Liver (tissue), 9 donors: Measurements from ENCODE around the gene MAPT. TPM values are rescaled to one million over a fixed set of nuclear protein-coding genes. Genes with fewer than 3 reads are reported as not detected.

Source experiments
- DNase-seq: peaks from one replicate; pipeline ENCODE4 v3.0.0-alpha.2; 2017; ENCODE audit warnings: low spot score
- H3K27ac ChIP-seq, 2 donors: one replicate each; pipeline ENCODE4 v1.7.0; 2013; ENCODE audit warnings: inconsistent platforms in 2 of 2, low read length in 2 of 2, control low read depth in 1 of 2, low read depth in 1 of 2, mild to moderate bottlenecking in 1 of 2
- H3K27me3 ChIP-seq, 4 donors: one replicate each; pipeline versions ENCODE4 v1.6.1 to v1.7.0; 2013; ENCODE audit warnings: low read length in 3 of 4, inconsistent platforms in 1 of 4, mild to moderate bottlenecking in 1 of 4, moderate library complexity in 1 of 4; ENCODE audit not compliant: control insufficient read depth in 4 of 4, insufficient read depth in 4 of 4
- H3K36me3 ChIP-seq, 4 donors: one replicate each; pipeline versions ENCODE4 v1.6.1 to v1.7.0; 2013; ENCODE audit warnings: low read length in 3 of 4, mild to moderate bottlenecking in 3 of 4, low read depth in 1 of 4, moderate library complexity in 1 of 4; ENCODE audit not compliant: control insufficient read depth in 4 of 4, insufficient read depth in 3 of 4
- H3K4me1 ChIP-seq, 4 donors: one replicate each; pipeline versions ENCODE4 v1.6.1 to v1.7.0; 2013; ENCODE audit warnings: low read length in 3 of 4, mild to moderate bottlenecking in 3 of 4, moderate library complexity in 1 of 4; ENCODE audit not compliant: control insufficient read depth in 4 of 4, insufficient read depth in 4 of 4
- H3K4me3 ChIP-seq, 3 donors: one replicate each; pipeline versions ENCODE4 v1.6.1 to v1.7.0; 2013; ENCODE audit warnings: low read length in 3 of 3, control low read depth in 1 of 3, low read depth in 1 of 3, mild to moderate bottlenecking in 1 of 3
- H3K9ac ChIP-seq, 2 donors: one replicate each; pipeline ENCODE4 v1.7.0; 2013; ENCODE audit warnings: low read length in 2 of 2, mild to moderate bottlenecking in 2 of 2, moderate library complexity in 2 of 2, control low read depth in 1 of 2, low read depth in 1 of 2
- H3K9me3 ChIP-seq, 4 donors: one replicate each; pipeline versions ENCODE4 v1.6.1 to v1.7.0; 2013; ENCODE audit warnings: low read length in 3 of 4; ENCODE audit not compliant: control insufficient read depth in 4 of 4
- EGR1 ChIP-seq, 2 donors: IDR thresholded peaks; 2 replicates each; pipeline ENCODE4 v1.6.1; 2016 to 2018; ENCODE audit warnings: antibody characterized with exemption in 2 of 2, low read depth in 2 of 2
- FOXA1 ChIP-seq: IDR thresholded peaks from 2 replicates; pipeline ENCODE4 v1.6.1; 2016; ENCODE audit warnings: antibody characterized with exemption
- FOXA2 ChIP-seq: IDR thresholded peaks from 2 replicates; pipeline ENCODE4 v1.6.1; 2016; ENCODE audit warnings: antibody characterized with exemption
- GABPA ChIP-seq, 2 donors: IDR thresholded peaks in 1 of 2; conservative IDR thresholded peaks in 1 of 2; 2 replicates each; pipeline ENCODE4 v1.6.1; 2016; ENCODE audit warnings: antibody characterized with exemption in 2 of 2, mild to moderate bottlenecking in 1 of 2, moderate library complexity in 1 of 2
- HNF4A ChIP-seq, 2 donors: conservative IDR thresholded peaks; 2 replicates each; pipeline ENCODE4 v1.6.1; 2016; ENCODE audit warnings: antibody characterized with exemption in 2 of 2, mild to moderate bottlenecking in 2 of 2
- HNF4G ChIP-seq: IDR thresholded peaks from 2 replicates; pipeline ENCODE4 v1.6.1; 2016; ENCODE audit warnings: antibody characterized with exemption
- JUND ChIP-seq, 2 donors: IDR thresholded peaks; 2 replicates each; pipeline ENCODE4 v1.6.1; 2016; ENCODE audit warnings: antibody characterized with exemption in 2 of 2
- NR2F2 ChIP-seq: IDR thresholded peaks from 2 replicates; pipeline ENCODE4 v1.6.1; 2016; ENCODE audit warnings: antibody characterized with exemption
- RAD21 ChIP-seq, 2 donors: IDR thresholded peaks; 2 replicates each; pipeline ENCODE4 v1.6.1; 2016; ENCODE audit warnings: antibody characterized with exemption in 2 of 2, mild to moderate bottlenecking in 2 of 2
- RXRA ChIP-seq, 2 donors: IDR thresholded peaks; 2 replicates each; pipeline ENCODE4 v1.6.1; 2017 to 2018; ENCODE audit warnings: antibody characterized with exemption in 2 of 2, mild to moderate bottlenecking in 1 of 2
- SP1 ChIP-seq: IDR thresholded peaks from 2 replicates; pipeline ENCODE4 v1.6.1; 2018; ENCODE audit warnings: antibody characterized with exemption, mild to moderate bottlenecking
- TAF1 ChIP-seq: conservative IDR thresholded peaks from 2 replicates; pipeline ENCODE4 v1.6.1; 2016; ENCODE audit warnings: antibody characterized with exemption, mild to moderate bottlenecking
- YY1 ChIP-seq: IDR thresholded peaks from 2 replicates; pipeline ENCODE4 v1.6.1; 2016; ENCODE audit warnings: antibody characterized with exemption, mild to moderate bottlenecking
- WGBS: extraction: QIAGEN DNeasy Blood & Tissue Kit; methylation state at CpG from one replicate; pipeline ENCODE4 v1.1.7; 2013; 5-methylcytosine and 5-hydroxymethylcytosine counted together
- polyA plus RNA-seq, 2 donors: library from polyadenylated mRNA; stranded (reverse) in 1 of 2; unstranded in 1 of 2; fragments of 200-250 nt in 1 of 2; fragments of >200 nt in 1 of 2; fragmentation: Nextera tagmentation in 1 of 2; extraction: Ambion mirVana in 1 of 2; gene quantifications; one replicate each; pipeline versions ENCODE4 v1.2.1 to v1.2.3, GENCODE V29; 2013 to 2015
- total RNA-seq, 2 donors: library from RNA; depleted of rRNA; stranded (reverse); fragments of >200 nt; gene quantifications; one replicate each; pipeline ENCODE4 v1.2.3, GENCODE V29; 2014
- TF ChIP-seq, protein P1 (sequence below): IDR thresholded peaks from 2 replicates; pipeline ENCODE4 v1.6.1; 2016; ENCODE audit warnings: antibody characterized with exemption
- TF ChIP-seq, protein P2 (sequence below): fragments of 150-350 bp; IDR thresholded peaks from 2 replicates; pipeline ENCODE4 v1.5.1; 2017; ENCODE audit warnings: improper control_type of control experiment, low read depth, low read length; ENCODE audit not compliant: missing input control
- TF ChIP-seq, protein P3 (sequence below): IDR thresholded peaks from 2 replicates; pipeline ENCODE4 v1.6.1; 2016; ENCODE audit warnings: antibody characterized with exemption, mild to moderate bottlenecking
- TF ChIP-seq, protein P4 (sequence below): IDR thresholded peaks from 2 replicates; pipeline ENCODE4 v1.6.1; 2016; ENCODE audit warnings: antibody characterized with exemption
- TF ChIP-seq, protein P5 (sequence below): IDR thresholded peaks from 2 replicates; pipeline ENCODE4 v1.6.1; 2016; ENCODE audit warnings: antibody characterized with exemption
- donor health status: healthy.
- donor health status: healthy.
- donor health status: healthy.
- donor health status: healthy.
- donor health status: healthy.

Gene MAPT
- total and polyA plus RNA-seq, 4 donors = 0.05 to 0.67 (median 0.27) TPM

DNA sequence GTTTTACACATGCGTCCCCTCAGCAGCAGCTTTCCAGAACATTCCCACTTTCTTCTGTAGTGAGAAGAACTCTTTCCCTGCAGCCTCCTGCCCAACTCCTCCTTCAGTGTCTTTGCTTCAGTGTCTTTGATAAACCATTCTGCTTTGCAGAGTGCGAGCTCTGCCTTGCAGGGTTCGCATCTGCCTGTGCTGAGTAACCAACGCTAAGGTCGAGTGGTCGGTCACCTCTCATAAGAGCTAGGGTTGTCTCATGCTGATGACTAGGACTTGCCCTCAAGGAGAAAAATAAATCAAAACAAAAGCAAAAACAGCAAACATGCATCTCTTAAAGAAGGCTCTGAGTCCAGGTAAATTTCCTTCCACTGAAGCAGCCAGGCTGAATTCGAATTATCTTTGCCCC is 22.7 kb downstream of the MAPT start (continued):
- TF ChIP-seq, protein P1, sequence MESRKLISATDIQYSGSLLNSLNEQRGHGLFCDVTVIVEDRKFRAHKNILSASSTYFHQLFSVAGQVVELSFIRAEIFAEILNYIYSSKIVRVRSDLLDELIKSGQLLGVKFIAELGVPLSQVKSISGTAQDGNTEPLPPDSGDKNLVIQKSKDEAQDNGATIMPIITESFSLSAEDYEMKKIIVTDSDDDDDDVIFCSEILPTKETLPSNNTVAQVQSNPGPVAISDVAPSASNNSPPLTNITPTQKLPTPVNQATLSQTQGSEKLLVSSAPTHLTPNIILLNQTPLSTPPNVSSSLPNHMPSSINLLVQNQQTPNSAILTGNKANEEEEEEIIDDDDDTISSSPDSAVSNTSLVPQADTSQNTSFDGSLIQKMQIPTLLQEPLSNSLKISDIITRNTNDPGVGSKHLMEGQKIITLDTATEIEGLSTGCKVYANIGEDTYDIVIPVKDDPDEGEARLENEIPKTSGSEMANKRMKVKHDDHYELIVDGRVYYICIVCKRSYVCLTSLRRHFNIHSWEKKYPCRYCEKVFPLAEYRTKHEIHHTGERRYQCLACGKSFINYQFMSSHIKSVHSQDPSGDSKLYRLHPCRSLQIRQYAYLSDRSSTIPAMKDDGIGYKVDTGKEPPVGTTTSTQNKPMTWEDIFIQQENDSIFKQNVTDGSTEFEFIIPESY = no peak

DNA sequence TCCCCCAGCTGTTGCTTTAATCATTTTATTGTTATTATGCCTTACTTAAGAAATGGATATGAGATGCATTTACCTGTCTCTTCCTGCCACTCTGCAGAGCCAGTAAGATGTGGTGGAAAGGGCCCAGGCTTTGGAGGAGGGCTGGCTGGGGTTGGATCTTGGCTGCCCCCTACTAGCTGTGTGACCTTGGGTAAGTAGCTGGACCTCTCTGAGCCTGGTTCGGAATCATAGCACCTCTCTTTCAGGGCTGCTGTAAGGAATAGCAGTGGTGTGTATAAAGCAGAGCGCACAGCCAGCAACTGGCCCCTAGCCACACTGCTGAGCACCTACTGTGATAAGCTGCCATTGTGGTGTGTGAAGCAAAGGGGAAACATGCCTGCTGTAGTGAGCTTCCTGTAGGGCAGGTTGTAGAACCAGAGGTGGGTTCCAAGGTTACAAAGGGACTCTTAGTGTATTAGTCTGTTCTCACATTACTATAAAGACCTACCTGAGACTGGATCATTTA is 23.9 kb downstream of the MAPT start:
- no peaks in the 10 kb centered on the region for H3K27me3 ChIP-seq
- 94% methylated on average over 2 of the region's 2 CpGs for WGBS
- peaks cover 1 to 18% (median 3%) of the 10 kb centered on the region in 4 donors for H3K4me1 ChIP-seq
- H3K9me3 ChIP-seq = no peaks in the 10 kb centered on the region
- DNase-seq = no peak
- TF ChIP-seq JUND (IDR thresholded peaks at IDR 0.05) = no peak
- TF ChIP-seq, protein P1 = no peak
- TF ChIP-seq GABPA (IDR thresholded peaks at IDR 0.05 in 1 of 2, conservative IDR thresholded peaks at IDR 0.05 in 1 of 2) = no peak
- TF ChIP-seq, protein P2, sequence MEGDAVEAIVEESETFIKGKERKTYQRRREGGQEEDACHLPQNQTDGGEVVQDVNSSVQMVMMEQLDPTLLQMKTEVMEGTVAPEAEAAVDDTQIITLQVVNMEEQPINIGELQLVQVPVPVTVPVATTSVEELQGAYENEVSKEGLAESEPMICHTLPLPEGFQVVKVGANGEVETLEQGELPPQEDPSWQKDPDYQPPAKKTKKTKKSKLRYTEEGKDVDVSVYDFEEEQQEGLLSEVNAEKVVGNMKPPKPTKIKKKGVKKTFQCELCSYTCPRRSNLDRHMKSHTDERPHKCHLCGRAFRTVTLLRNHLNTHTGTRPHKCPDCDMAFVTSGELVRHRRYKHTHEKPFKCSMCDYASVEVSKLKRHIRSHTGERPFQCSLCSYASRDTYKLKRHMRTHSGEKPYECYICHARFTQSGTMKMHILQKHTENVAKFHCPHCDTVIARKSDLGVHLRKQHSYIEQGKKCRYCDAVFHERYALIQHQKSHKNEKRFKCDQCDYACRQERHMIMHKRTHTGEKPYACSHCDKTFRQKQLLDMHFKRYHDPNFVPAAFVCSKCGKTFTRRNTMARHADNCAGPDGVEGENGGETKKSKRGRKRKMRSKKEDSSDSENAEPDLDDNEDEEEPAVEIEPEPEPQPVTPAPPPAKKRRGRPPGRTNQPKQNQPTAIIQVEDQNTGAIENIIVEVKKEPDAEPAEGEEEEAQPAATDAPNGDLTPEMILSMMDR = no peak
- TF ChIP-seq, protein P3, sequence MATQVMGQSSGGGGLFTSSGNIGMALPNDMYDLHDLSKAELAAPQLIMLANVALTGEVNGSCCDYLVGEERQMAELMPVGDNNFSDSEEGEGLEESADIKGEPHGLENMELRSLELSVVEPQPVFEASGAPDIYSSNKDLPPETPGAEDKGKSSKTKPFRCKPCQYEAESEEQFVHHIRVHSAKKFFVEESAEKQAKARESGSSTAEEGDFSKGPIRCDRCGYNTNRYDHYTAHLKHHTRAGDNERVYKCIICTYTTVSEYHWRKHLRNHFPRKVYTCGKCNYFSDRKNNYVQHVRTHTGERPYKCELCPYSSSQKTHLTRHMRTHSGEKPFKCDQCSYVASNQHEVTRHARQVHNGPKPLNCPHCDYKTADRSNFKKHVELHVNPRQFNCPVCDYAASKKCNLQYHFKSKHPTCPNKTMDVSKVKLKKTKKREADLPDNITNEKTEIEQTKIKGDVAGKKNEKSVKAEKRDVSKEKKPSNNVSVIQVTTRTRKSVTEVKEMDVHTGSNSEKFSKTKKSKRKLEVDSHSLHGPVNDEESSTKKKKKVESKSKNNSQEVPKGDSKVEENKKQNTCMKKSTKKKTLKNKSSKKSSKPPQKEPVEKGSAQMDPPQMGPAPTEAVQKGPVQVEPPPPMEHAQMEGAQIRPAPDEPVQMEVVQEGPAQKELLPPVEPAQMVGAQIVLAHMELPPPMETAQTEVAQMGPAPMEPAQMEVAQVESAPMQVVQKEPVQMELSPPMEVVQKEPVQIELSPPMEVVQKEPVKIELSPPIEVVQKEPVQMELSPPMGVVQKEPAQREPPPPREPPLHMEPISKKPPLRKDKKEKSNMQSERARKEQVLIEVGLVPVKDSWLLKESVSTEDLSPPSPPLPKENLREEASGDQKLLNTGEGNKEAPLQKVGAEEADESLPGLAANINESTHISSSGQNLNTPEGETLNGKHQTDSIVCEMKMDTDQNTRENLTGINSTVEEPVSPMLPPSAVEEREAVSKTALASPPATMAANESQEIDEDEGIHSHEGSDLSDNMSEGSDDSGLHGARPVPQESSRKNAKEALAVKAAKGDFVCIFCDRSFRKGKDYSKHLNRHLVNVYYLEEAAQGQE = no peak
- TF ChIP-seq, protein P4, sequence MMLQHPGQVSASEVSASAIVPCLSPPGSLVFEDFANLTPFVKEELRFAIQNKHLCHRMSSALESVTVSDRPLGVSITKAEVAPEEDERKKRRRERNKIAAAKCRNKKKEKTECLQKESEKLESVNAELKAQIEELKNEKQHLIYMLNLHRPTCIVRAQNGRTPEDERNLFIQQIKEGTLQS = no peak
- TF ChIP-seq SP1 = no peak
- no peak for TF ChIP-seq FOXA2
- no peak for TF ChIP-seq YY1
- TF ChIP-seq TAF1 = no peak
- TF ChIP-seq RAD21 (IDR thresholded peaks at IDR 0.05) = no peak
- TF ChIP-seq HNF4A (conservative IDR thresholded peaks at IDR 0.05) = no peak
- TF ChIP-seq, protein P5, sequence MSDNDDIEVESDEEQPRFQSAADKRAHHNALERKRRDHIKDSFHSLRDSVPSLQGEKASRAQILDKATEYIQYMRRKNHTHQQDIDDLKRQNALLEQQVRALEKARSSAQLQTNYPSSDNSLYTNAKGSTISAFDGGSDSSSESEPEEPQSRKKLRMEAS = no peak
- no peak for TF ChIP-seq FOXA1
- no peak for TF ChIP-seq HNF4G
- TF ChIP-seq EGR1 (IDR thresholded peaks at IDR 0.05; ENCODE audit: low read depth in 2 of 2) = no peak
- TF ChIP-seq NR2F2 = no peak
- TF ChIP-seq RXRA (IDR thresholded peaks at IDR 0.05) = no peak
- no peak overlapping the region for H3K27ac ChIP-seq
- no peak overlapping the region for H3K9ac ChIP-seq
- H3K36me3 ChIP-seq = peaks cover 0 to 24% (median 19%) of the 10 kb centered on the region in 4 donors
- H3K4me3 ChIP-seq = no peak overlapping the region
